Measurements from ENCODE around the gene GRIN2D.

The GRIN2D gene

DNA sequence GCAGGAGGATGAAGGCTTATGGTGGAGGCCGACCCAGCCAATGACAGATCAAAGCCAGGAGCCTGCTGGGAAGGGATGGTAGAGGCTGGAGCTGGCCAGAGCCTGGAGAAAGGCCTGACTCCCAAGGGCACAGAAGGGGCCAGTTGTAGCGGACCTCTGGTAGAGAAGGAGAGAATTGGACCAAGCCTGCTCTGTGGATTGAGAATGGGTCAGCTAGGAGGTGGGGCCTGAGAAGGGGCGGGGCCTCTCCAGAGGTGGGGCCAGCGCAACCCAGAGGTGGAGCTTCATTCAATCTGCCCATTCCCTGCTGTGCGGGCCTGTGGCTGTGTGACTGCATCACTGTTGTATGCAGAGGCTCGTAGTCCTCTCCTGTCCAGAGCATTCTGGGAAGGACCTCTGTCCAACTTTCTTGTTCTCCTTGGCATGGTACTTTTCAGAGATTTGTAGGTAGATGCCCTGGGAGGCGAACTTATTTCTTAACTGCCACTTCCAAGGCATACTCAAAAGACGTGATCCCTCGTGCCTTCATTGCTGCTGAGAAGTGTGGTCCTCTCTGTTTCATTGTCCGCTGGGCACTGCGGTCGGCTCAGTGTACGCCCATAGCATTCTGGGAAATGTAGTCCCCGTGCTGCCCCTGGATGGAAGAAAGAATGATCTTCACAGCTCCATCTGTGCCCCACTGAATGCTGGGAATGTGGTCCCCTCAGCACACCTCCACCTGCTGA, 6.7 kb downstream of the GRIN2D start:
- H3K4me1 Mint-ChIP-seq, result peaks cover 34% of the 10 kb centered on the region
- H3K27ac Mint-ChIP-seq, result peak overlapping the region; percentile 33
- H3K27me3 Mint-ChIP-seq, result peaks cover 12% of the 10 kb centered on the region
- no peaks in the 10 kb centered on the region for H3K36me3 Mint-ChIP-seq
- H3K4me3 Mint-ChIP-seq, result no peak overlapping the region
- H3K9me3 Mint-ChIP-seq, result no peaks in the 10 kb centered on the region

DNA sequence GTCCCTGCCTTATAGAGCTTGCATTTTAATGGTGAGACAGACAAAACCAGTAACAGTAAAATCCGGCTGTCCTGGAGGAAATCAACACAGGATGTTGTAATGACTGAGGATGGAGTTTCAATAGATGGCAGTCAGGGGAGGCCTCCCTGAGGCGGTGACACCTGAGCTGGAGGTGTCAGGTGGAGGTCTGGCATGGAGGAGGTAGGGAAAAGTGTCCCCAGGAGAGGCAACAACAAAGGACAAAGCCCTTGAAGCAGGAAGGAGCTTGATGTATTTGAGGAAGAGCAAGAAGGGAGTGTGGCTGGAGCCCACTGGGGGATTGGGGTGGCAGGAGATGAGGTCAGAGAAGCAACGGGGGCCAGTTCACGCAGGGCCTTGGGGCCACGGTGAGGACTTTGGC, 7.8 kb downstream of the GRIN2D start:
- peaks cover 11% of the 10 kb centered on the region for H3K27me3 Mint-ChIP-seq
- no peak overlapping the region for H3K4me3 Mint-ChIP-seq
- H3K36me3 Mint-ChIP-seq, result peaks cover 1% of the 10 kb centered on the region
- peaks cover 26% of the 10 kb centered on the region for H3K4me1 Mint-ChIP-seq
- H3K9me3 Mint-ChIP-seq, result no peaks in the 10 kb centered on the region
- no peak overlapping the region for H3K27ac Mint-ChIP-seq

DNA sequence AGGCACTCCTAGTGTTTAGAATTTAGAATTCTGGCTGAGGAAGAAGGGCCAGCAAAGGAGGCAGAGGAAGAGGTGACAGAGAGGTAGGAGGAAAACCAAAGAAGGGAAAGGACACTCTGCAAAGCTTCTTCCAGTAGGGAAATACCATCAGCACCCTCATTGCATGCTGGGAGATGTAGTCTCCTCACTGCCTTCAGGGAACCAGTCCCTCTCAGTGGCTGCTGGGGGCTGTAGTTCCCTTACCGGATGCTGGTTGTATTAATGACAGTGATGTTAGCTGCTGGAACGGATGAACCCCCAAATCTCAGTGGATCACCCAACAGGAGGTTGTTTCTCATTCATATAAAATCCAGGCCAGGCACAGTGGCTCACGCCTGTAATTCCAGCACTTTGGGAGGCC, 10.1 kb downstream of the GRIN2D start:
- peaks cover 14% of the 10 kb centered on the region for H3K4me1 Mint-ChIP-seq
- H3K36me3 Mint-ChIP-seq, result peaks cover 1% of the 10 kb centered on the region
- H3K27me3 Mint-ChIP-seq, result peaks cover 4% of the 10 kb centered on the region
- peak overlapping the region; percentile 89 for H3K27ac Mint-ChIP-seq
- no peaks in the 10 kb centered on the region for H3K9me3 Mint-ChIP-seq
- no peak overlapping the region for H3K4me3 Mint-ChIP-seq

DNA sequence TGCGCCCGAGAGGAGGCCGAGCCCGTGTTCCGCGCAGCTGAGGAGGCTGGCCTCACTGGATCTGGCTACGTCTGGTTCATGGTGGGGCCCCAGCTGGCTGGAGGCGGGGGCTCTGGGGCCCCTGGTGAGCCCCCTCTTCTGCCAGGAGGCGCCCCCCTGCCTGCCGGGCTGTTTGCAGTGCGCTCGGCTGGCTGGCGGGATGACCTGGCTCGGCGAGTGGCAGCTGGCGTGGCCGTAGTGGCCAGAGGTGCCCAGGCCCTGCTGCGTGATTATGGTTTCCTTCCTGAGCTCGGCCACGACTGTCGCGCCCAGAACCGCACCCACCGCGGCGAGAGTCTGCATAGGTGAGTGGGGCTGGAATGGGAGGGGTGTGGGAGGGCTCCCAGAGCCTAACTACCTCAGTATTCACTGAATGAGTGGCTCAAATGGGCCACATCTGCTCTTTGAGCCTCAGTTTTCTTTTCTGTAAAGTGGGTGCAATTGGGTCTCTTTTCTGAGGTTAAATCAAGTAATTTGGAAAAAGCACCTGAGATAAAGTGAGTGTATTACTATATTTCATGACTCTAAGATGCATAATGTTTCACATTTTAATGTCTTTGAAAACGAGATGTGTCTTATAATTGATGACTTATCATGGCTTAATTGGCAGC, 11.7 kb downstream of the GRIN2D start:
- Mint-ChIP-seq H3K27me3 (peaks cover 4% of the 10 kb centered on the region), H3K36me3 (peaks cover 1% of the 10 kb centered on the region), H3K9me3 (no peaks in the 10 kb centered on the region)

DNA sequence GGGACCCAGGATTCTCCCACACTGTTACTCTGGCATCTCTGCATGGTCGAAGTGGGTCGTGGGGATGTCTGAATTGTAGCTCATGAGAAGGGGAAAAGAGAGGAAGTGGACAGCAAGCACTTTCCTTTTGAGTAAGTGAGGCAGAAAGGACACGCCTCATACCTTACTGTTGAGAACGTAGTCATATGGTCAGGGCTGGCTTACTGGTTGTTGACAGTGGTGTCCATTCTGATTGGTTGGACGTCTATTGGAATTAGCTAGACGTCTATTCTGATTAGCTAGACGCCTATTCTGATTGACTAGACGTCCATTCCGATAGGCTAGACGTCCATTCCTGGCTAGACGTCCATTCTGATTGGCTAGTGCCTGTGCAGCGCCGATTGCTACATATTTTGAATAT, 12.4 kb downstream of the GRIN2D start:
- H3K27me3 Mint-ChIP-seq, result peaks cover 4% of the 10 kb centered on the region
- no peak overlapping the region for H3K27ac Mint-ChIP-seq
- peaks cover 4% of the 10 kb centered on the region for H3K4me1 Mint-ChIP-seq
- no peaks in the 10 kb centered on the region for H3K9me3 Mint-ChIP-seq
- H3K4me3 Mint-ChIP-seq, result no peak overlapping the region
- peaks cover 1% of the 10 kb centered on the region for H3K36me3 Mint-ChIP-seq

More for the DNA sequence above, 11.7 kb downstream of the GRIN2D start:
- no peak overlapping the region for H3K27ac Mint-ChIP-seq
- peaks cover 4% of the 10 kb centered on the region for H3K4me1 Mint-ChIP-seq
- no peak overlapping the region for H3K4me3 Mint-ChIP-seq

DNA sequence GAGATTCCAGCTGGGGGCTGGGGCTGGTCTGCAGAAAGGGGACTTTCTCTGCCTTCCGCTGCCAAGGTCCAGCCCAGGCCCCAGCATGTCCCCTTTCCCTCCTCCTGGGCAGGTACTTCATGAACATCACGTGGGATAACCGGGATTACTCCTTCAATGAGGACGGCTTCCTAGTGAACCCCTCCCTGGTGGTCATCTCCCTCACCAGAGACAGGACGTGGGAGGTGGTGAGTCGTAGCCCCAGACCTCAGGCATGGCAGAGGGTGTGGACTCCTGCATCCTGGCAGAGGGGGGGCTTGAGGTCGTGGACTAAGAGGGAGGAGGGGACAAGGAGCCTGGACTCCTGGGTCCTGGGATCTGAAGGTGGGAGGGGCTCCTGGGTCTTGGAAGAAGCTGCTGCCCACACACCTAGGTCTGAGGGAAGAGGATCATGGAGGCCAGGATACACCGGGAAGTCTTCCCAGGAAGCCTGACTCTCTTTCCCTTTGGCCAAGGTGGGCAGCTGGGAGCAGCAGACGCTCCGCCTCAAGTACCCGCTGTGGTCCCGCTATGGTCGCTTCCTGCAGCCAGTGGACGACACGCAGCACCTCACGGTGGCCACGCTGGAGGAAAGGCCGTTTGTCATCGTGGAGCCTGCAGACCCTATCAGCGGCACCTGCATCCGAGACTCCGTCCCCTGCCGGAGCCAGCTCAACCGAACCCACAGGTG, 20.6 kb downstream of the GRIN2D start:
- H3K9me3 Mint-ChIP-seq, result no peaks in the 10 kb centered on the region

DNA sequence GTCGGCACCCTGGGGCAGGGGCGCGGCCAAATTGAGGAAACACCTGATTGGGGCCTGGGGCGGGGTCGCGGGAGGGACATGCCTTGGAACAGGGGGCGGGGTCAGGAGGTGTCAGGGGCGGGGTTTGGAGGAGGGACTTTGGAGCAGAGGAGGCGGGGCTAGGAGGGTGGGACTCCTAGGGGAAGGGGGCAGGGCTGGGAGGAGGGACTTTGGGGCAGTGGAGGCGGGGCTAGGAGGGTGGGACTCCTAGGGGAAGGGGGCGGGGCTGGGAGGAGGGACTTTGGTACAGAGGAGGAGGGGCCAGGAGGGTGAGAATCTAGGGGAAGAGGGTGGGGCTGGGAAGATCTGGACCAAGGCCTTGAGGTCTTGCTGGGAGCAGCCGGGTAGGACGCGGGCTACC, 21.9 kb downstream of the GRIN2D start:
- H3K27ac Mint-ChIP-seq, result no peak overlapping the region
- no peaks in the 10 kb centered on the region for H3K36me3 Mint-ChIP-seq
- H3K4me3 Mint-ChIP-seq, result peak overlapping the region; percentile 11
- peaks cover 18% of the 10 kb centered on the region for H3K4me1 Mint-ChIP-seq
- H3K9me3 Mint-ChIP-seq, result no peaks in the 10 kb centered on the region
- peaks cover 4% of the 10 kb centered on the region for H3K27me3 Mint-ChIP-seq

More for the DNA sequence above, 20.6 kb downstream of the GRIN2D start:
- no peaks in the 10 kb centered on the region for H3K36me3 Mint-ChIP-seq
- H3K4me3 Mint-ChIP-seq, result no peak overlapping the region
- H3K4me1 Mint-ChIP-seq, result peaks cover 16% of the 10 kb centered on the region
- peaks cover 4% of the 10 kb centered on the region for H3K27me3 Mint-ChIP-seq
- H3K27ac Mint-ChIP-seq, result no peak overlapping the region

DNA sequence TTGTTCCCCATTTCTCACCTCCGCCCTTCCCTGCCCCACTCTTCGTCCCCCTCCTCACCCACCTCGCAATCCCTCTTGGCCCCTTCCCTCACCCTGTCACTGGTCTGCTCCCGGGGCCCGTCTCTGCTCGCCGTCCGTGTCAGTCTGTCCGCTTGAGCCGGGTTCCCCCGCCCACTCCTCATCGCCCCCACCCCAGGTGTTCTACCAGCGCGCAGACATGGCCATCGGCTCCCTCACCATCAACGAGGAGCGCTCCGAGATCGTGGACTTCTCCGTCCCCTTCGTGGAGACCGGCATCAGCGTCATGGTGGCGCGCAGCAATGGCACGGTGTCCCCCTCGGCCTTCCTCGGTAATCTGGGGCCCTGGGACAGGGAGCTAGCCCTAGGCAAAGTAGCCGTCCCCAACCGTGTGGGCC, 22.3 kb downstream of the GRIN2D start:
- Mint-ChIP-seq H3K4me1 (peaks cover 18% of the 10 kb centered on the region), H3K9me3 (no peaks in the 10 kb centered on the region), H3K4me3 (peak overlapping the region; percentile 15), H3K27ac (no peak overlapping the region), H3K36me3 (no peaks in the 10 kb centered on the region), H3K27me3 (peaks cover 4% of the 10 kb centered on the region)

DNA sequence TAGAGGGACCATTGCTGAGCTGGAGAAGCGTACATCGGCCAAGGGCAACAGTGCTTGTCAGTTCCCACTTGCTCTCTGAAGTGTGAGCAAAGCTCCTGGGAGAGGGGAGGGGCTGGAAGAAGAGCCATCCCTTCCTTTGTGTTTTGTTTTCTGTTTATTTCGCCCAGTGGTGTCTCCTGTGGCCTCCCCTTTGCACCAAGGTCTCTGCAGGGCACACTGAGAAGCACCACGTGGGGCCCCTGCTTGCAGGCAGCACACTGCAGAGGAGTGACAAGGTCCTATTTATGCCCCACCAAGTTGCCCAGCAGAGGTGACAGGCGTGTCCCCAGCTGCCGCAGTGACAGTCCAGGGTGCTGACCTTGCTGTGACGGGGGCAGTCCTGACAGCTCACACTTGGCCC, 24.0 kb downstream of the GRIN2D start:
- Mint-ChIP-seq H3K27me3 (peaks cover 4% of the 10 kb centered on the region), H3K36me3 (no peaks in the 10 kb centered on the region), H3K4me3 (no peak overlapping the region), H3K9me3 (no peaks in the 10 kb centered on the region), H3K4me1 (peaks cover 18% of the 10 kb centered on the region), H3K27ac (no peak overlapping the region)

DNA sequence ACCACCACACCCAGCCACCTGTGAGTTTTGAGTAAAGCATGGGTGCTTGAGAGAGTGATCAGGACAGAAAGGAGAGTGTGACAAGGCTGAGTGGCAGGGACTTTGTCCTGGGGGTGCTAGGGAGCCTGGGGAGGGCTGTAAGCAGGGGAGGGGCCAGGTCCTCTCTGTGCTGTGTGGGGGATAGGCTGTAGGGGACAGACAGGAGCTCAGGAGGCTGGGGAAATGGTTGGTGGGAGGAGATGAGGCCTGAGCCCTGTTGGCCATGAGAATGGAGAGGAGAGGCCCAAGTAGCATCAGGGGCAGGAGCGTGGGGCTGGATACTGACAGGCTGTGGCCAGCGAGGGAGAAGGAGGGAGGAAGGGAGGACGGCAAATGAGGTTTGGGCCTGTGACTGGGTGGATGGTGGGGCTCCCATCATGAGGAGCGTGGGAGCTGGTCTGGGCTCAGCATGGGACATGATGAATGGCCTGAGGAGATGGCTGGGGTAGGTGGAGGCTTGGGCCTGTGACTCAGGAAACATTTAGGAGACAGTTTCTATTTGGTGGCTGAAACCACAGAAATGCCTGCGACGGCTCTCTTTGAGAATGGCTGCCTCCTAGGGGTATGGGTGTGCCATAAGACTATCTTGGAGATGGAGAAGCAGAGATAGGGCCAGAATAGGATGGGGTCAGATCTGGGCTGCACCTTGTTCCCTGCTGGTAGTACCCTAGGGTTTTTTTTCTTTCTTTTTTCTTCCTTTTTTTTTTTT, 25.0 kb downstream of the GRIN2D start:
- H3K27me3 Mint-ChIP-seq, result peaks cover 6% of the 10 kb centered on the region
- no peak overlapping the region for H3K27ac Mint-ChIP-seq
- no peaks in the 10 kb centered on the region for H3K36me3 Mint-ChIP-seq
- no peaks in the 10 kb centered on the region for H3K9me3 Mint-ChIP-seq
- peak overlapping the region; percentile 74 for H3K4me3 Mint-ChIP-seq
- peaks cover 18% of the 10 kb centered on the region for H3K4me1 Mint-ChIP-seq

DNA sequence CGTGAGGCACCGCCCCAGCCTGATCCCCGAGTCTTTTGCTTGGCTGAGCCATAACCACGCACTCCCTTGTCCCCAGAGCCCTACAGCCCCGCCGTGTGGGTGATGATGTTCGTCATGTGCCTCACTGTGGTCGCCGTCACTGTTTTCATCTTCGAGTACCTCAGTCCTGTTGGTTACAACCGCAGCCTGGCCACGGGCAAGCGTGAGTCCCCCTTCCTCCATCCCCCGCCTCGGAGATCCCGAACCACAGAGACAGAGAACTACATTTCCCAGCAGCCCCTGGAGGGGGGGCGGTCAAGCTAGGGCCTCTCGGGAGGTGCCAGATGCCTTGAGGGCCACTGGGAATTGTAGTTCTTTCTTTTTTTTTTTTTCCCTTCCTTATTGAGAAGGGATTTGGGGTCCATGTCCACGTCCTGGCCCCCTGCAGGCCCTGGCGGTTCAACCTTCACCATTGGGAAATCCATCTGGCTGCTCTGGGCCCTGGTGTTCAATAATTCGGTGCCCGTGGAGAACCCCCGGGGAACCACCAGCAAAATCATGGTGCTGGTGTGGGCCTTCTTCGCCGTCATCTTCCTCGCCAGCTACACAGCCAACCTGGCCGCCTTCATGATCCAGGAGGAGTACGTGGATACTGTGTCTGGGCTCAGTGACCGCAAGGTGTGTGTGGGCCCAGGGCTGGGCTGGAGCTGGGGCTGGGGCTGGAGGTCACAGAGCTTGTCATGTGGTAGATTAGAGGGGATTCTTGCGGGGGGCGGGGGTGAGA, 25.9 kb downstream of the GRIN2D start:
- Mint-ChIP-seq H3K4me1 (peaks cover 18% of the 10 kb centered on the region), H3K9me3 (no peaks in the 10 kb centered on the region), H3K27ac (peak overlapping the region; percentile 79), H3K27me3 (peaks cover 6% of the 10 kb centered on the region), H3K36me3 (no peaks in the 10 kb centered on the region), H3K4me3 (peak overlapping the region; percentile 74)

DNA sequence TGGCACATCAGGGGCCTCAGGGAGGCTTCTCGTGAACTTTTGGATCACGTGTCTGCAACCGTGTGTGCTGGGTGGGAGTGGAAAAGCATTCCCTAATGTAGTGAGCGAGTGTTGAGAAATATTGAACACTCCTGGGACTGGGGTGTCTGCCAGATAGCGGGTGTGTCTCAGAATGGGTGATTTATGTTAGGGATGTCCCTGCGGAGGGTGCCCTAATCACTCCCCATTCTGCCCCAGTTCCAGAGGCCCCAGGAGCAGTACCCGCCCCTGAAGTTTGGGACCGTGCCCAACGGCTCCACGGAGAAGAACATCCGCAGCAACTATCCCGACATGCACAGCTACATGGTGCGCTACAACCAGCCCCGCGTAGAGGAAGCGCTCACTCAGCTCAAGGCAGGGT, 28.1 kb downstream of the GRIN2D start:
- peaks cover 5% of the 10 kb centered on the region for H3K27me3 Mint-ChIP-seq
- no peak overlapping the region for H3K27ac Mint-ChIP-seq
- no peaks in the 10 kb centered on the region for H3K9me3 Mint-ChIP-seq
- H3K4me1 Mint-ChIP-seq, result peaks cover 14% of the 10 kb centered on the region
- H3K36me3 Mint-ChIP-seq, result no peaks in the 10 kb centered on the region
- no peak overlapping the region for H3K4me3 Mint-ChIP-seq

DNA sequence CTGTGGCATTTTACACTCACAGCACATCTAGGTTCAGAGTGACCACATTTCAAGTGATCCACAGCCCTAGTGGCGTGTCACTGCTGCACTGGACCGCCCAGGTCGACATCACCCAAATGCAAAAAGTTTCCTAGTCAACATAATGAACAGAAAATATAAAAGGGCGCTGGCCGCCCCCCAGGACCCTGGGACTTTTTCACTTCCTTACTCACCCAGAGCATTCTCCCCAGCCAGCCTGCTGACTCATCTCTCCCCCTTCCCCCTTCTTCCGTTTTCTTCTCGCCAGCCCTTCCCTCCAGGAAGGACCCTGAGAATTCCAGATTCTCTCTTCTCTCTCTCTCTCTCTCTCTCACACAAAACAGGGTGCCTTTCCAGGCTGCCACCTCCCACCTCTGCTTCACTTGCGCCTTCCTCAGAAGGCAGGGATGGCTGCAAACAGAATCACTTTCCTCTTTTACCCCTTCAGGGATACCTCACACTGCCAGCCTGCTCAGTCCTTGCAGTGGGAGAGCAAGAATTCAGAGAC, 31.3 kb downstream of the GRIN2D start:
- no peaks in the 10 kb centered on the region for H3K36me3 Mint-ChIP-seq
- no peak overlapping the region for H3K27ac Mint-ChIP-seq
- no peaks in the 10 kb centered on the region for H3K9me3 Mint-ChIP-seq
- H3K27me3 Mint-ChIP-seq, result peaks cover 2% of the 10 kb centered on the region
- peaks cover 6% of the 10 kb centered on the region for H3K4me1 Mint-ChIP-seq
- H3K4me3 Mint-ChIP-seq, result no peak overlapping the region

DNA sequence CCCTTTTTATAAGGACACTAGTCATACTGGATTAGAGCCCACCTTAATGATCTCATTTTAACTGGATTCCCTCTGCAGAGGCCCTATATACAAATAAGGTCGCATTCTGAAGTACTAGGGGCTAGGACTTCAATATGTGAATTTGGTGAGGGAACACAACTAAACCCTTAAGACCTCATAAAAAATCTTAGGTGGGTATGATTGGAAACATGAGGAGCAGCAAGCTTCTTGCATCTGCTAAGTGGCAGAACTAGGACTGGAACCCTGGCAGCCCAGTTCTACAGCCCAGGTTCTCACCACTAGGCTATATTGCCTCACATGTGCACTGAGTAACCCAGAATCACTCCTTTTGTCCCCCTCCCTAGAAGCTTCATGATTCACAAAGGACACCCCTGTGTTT, 35.2 kb downstream of the GRIN2D start:
- Mint-ChIP-seq H3K27me3 (no peaks in the 10 kb centered on the region), H3K4me1 (peaks cover 6% of the 10 kb centered on the region), H3K27ac (no peak overlapping the region), H3K4me3 (no peak overlapping the region), H3K36me3 (no peaks in the 10 kb centered on the region), H3K9me3 (no peaks in the 10 kb centered on the region)

DNA sequence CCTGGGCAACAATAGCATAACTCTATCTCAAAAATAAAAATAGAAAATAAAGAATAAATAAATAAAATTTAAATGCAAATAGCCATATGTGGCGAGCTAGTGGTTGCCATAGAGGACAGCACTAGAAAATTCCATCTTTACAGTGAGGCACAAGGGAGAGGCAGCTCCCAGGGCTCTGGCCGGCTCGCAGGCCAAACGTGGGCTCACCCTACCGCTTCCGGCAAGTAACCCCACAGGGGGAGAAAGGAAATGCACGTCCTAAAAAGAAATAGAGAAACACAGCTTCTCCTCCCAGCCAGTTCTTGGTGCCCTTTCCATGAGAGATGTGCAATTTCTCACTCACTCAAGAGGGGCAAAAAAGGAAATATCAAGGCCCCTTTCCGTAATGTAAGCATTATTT, 39.9 kb downstream of the GRIN2D start:
- H3K27me3 Mint-ChIP-seq, result peaks cover 10% of the 10 kb centered on the region
- no peak overlapping the region for H3K27ac Mint-ChIP-seq
- no peaks in the 10 kb centered on the region for H3K36me3 Mint-ChIP-seq
- H3K4me3 Mint-ChIP-seq, result no peak overlapping the region
- no peaks in the 10 kb centered on the region for H3K9me3 Mint-ChIP-seq
- H3K4me1 Mint-ChIP-seq, result no peaks in the 10 kb centered on the region

All from activated naive CD4-positive, alpha-beta T cell treated with anti-CD3 and anti-CD28 coated beads, Interleukin-2, amount 50 U/mL, for 24 hours (primary cell).